A549 (cell line): ENCODE data around the gene CCDC157. TPM values are rescaled to one million over a fixed set of nuclear protein-coding genes. Genes with fewer than 3 reads are reported as not detected.
A peak's percentile ranks its signal among the peaks of the same experiment; 100 is the strongest.

Experiments used
- ATAC-seq, 2 experiments: fragments of 200-7000 bp in 1 of 2; fragments of >200 bp in 1 of 2; cut with Nextera tagmentation in 1 of 2; cut with Tn5 transposase in 1 of 2; 3 replicates each; pipeline versions ENCODE4 v1.8.0 to v1.9.1; 2018 to 2020; ENCODE audit warnings: mild to moderate bottlenecking in 1 of 2, moderate library complexity in 1 of 2
- CTCF ChIA-PET: fragments of 300-600 bp; sonication (Branson Sonifier 250); formaldehyde crosslinking; extraction: SDS; loops from one replicate; lab custom pipeline; 2021; ENCODE audit warnings: antibody characterized with exemption, inconsistent platforms; lab: Yijun Ruan, JAX
- POLR2A ChIA-PET: fragments of 350-600 bp; formaldehyde crosslinking; extraction: SDS; loops from one replicate; lab custom pipeline; 2021; ENCODE audit warnings: antibody characterized with exemption, inconsistent platforms; lab: Yijun Ruan, JAX
- DNase-seq, 2 experiments: peaks; one replicate each; pipeline versions ENCODE4 v3.0.0 to v3.0.0-alpha.2; 2011 to 2016; ENCODE audit warnings: low read depth in 1 of 2, low spot score in 1 of 2
- FAIRE-seq: peaks from 2 replicates; lab custom pipeline; 2011; peaks lifted over from hg19 to GRCh38; lab: Jason Lieb, UNC
- H3K27ac ChIP-seq, 2 experiments: fragments of >200 bp; sonication (Bioruptor Twin); formaldehyde crosslinking; 3 replicates each; pipeline ENCODE4 v1.5.1; 2016 to 2017
- H3K4me1 ChIP-seq: fragments of >200 bp; sonication (Bioruptor Twin); formaldehyde crosslinking; 3 replicates; pipeline ENCODE4 v1.6.1; 2016
- H3K4me2 ChIP-seq: fragments of >200 bp; sonication (Bioruptor Twin); formaldehyde crosslinking; 3 replicates; pipeline ENCODE4 v1.6.1; 2016
- H3K4me3 ChIP-seq: fragments of >200 bp; sonication (Bioruptor Twin); formaldehyde crosslinking; 3 replicates; pipeline ENCODE4 v1.5.1; 2016
- H3K9me3 ChIP-seq: fragments of >200 bp; sonication (Bioruptor Twin); formaldehyde crosslinking; 3 replicates; pipeline ENCODE4 v1.6.1; 2016
- BHLHE40 ChIP-seq: IDR thresholded peaks from 2 replicates; pipeline ENCODE4 v1.6.1; 2012; ENCODE audit warnings: low read depth, low read length, inconsistent platforms
- CHD4 ChIP-seq: fragments of 200-600 bp; sonication (generic); IDR thresholded peaks from 2 replicates; pipeline ENCODE4 v1.6.1; 2016; ENCODE audit warnings: antibody characterized with exemption, mild to moderate bottlenecking, borderline replicate concordance
- EHF ChIP-seq: fragments of 250-450 bp; sonication (Bioruptor Pico); IDR thresholded peaks from 2 replicates; pipeline ENCODE4 v1.5.0; 2020; ENCODE audit warnings: mild to moderate bottlenecking
- FOSB ChIP-seq: fragments of 250-450 bp; sonication (Bioruptor Pico); IDR thresholded peaks from 2 replicates; pipeline ENCODE4 v1.5.0; 2020; ENCODE audit warnings: mild to moderate bottlenecking, moderate library complexity
- GATA3 ChIP-seq: IDR thresholded peaks from 2 replicates; pipeline ENCODE4 v1.6.1; 2012; ENCODE audit warnings: borderline replicate concordance
- HEYL ChIP-seq: fragments of 250-450 bp; sonication (Bioruptor Pico); IDR thresholded peaks from 2 replicates; pipeline ENCODE4 v1.8.0; 2021; ENCODE audit warnings: mild to moderate bottlenecking, moderate library complexity
- MAFK ChIP-seq: fragments of 450-650 bp; IDR thresholded peaks from 2 replicates; pipeline ENCODE4 v1.6.1; 2014; ENCODE audit not compliant: partially characterized antibody
- NFE2L2 ChIP-seq: fragments of 150-350 bp; conservative IDR thresholded peaks from 2 replicates; pipeline ENCODE4 v1.6.1; 2014; ENCODE audit warnings: low read length
- PHF8 ChIP-seq: fragments of 200-600 bp; sonication (generic); IDR thresholded peaks from 2 replicates; pipeline ENCODE4 v1.6.1; 2016; ENCODE audit warnings: low read depth, mild to moderate bottlenecking, antibody characterized with exemption, moderate library complexity, borderline replicate concordance
- POLR2A ChIP-seq: IDR thresholded peaks from 2 replicates; pipeline ENCODE4 v1.6.1; 2012; ENCODE audit warnings: mild to moderate bottlenecking, low read length
- RCOR1 ChIP-seq: fragments of 150-350 bp; IDR thresholded peaks from 2 replicates; pipeline ENCODE4 v1.6.1; 2014; ENCODE audit warnings: antibody characterized with exemption, low read length, low read depth
- SREBF2 ChIP-seq: fragments of 450-650 bp; IDR thresholded peaks from 2 replicates; pipeline ENCODE4 v1.6.1; 2014; ENCODE audit warnings: mild to moderate bottlenecking, moderate library complexity
- ZFP36 ChIP-seq: fragments of 450-650 bp; IDR thresholded peaks from 2 replicates; pipeline ENCODE4 v1.6.1; 2014; ENCODE audit warnings: borderline replicate concordance; ENCODE audit not compliant: partially characterized antibody
- ZNF302 ChIP-seq: fragments of 250-450 bp; sonication (Bioruptor Pico); IDR thresholded peaks from 2 replicates; pipeline ENCODE4 v1.9.0; 2021; ENCODE audit warnings: inconsistent platforms, mild to moderate bottlenecking, moderate library complexity
- WGBS: methylation state at CpG from one replicate; pipeline ENCODE4 v1.1.6; 2017; ENCODE audit errors: missing lambda C conversion rate; 5-methylcytosine and 5-hydroxymethylcytosine counted together
- polyA plus RNA-seq, 4 experiments: library from polyadenylated mRNA; depleted of rRNA in 3 of 4; stranded (reverse); fragments of >200 nt; fragmentation: RNase III in 1 of 4; extraction: RNeasy Plus Mini Kit Qiagen cat#74134 plus additional on column Dnase treatment in 1 of 4; gene quantifications; 2 replicates in 3 of 4; 3 replicates in 1 of 4; pipeline ENCODE4 v1.2.3, GENCODE V29; 2011 to 2017
- TF ChIP-seq, protein P1 (sequence below): fragments of 200-600 bp; sonication (generic); IDR thresholded peaks from 2 replicates; pipeline ENCODE4 v1.6.1; 2016; ENCODE audit warnings: antibody characterized with exemption, mild to moderate bottlenecking, moderate library complexity
- TF ChIP-seq, protein P2 (sequence below): IDR thresholded peaks from 2 replicates; pipeline ENCODE4 v1.6.1; 2012; ENCODE audit warnings: low read depth, borderline replicate concordance
- TF ChIP-seq, protein P3 (sequence below): fragments of >200 bp; sonication (Bioruptor Twin); formaldehyde crosslinking; IDR thresholded peaks from 3 replicates; pipeline ENCODE4 v1.5.1; 2016
- TF ChIP-seq, protein P4 (sequence below): fragments of 150-350 bp; IDR thresholded peaks from 2 replicates; pipeline ENCODE4 v1.6.1; 2014; ENCODE audit warnings: low read depth, mild to moderate bottlenecking, low read length

The CCDC157 gene
- polyA plus RNA-seq, 2 of the 4 experiments (the other 2 are of a cell fraction) = 1.4 to 2.5 TPM

DNA sequence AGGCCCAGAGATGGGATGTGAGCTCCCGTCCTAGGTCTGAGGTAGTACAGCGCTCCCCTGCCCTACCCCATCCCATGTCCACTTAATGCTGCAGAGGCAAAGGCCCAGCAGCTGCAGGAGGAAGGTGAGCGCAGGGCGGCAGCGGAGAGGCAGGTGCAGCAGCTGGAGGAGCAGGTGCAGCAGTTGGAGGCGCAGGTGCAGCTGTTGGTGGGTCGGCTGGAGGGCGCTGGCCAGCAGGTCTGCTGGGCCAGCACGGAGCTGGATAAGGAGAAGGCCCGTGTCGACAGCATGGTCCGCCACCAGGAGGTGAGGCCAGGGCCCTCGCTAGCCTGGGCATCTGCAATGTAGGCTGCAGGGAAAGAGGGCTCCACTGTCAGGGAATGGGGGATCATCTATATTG lies 15.2 kb downstream of the CCDC157 start:
- WGBS = 90% methylated on average over 13 of the region's 13 CpGs
- FAIRE-seq = no peak

DNA sequence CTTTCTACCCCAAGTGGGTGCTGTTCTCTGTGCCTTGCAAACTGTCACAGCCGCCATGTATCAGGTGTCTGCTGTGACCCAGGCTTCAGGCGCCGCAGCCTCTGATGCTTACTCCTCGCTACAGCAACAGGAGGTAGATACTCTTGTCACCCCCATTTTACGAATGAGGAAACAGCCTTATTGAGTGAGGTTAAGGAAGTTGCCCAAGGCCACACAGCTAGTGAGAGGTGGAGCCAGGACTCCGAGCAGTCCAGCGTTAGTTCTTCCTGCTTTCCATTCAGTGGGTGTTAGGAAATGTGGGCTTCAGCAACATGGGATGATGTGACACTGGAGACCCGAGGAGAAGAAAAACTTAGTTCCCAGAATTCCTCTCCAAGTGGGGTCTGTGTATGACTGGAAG lies 16.1 kb downstream of the CCDC157 start:
- Histone ChIP-seq H3K27ac (no peak overlapping the region), H3K9me3 (no peaks in the 10 kb centered on the region), H3K4me2 (no peak overlapping the region), H3K4me1 (no peaks in the 10 kb centered on the region), H3K4me3 (no peak overlapping the region)
- 81% methylated on average over 7 of the region's 8 CpGs for WGBS
- no peak for DNase-seq
- POLR2A ChIA-PET = no interaction called here
- no peak for FAIRE-seq
- no peak for ATAC-seq
- CTCF ChIA-PET = interaction anchor here (1.2 to 1.6 kb wide), 2 partner anchors 15 to 85 kb away, joined by 3 to 4 read pairs; partner anchors contain the start of gene RNF215
- no peak for TF ChIP-seq CHD4
- TF ChIP-seq, protein P1, sequence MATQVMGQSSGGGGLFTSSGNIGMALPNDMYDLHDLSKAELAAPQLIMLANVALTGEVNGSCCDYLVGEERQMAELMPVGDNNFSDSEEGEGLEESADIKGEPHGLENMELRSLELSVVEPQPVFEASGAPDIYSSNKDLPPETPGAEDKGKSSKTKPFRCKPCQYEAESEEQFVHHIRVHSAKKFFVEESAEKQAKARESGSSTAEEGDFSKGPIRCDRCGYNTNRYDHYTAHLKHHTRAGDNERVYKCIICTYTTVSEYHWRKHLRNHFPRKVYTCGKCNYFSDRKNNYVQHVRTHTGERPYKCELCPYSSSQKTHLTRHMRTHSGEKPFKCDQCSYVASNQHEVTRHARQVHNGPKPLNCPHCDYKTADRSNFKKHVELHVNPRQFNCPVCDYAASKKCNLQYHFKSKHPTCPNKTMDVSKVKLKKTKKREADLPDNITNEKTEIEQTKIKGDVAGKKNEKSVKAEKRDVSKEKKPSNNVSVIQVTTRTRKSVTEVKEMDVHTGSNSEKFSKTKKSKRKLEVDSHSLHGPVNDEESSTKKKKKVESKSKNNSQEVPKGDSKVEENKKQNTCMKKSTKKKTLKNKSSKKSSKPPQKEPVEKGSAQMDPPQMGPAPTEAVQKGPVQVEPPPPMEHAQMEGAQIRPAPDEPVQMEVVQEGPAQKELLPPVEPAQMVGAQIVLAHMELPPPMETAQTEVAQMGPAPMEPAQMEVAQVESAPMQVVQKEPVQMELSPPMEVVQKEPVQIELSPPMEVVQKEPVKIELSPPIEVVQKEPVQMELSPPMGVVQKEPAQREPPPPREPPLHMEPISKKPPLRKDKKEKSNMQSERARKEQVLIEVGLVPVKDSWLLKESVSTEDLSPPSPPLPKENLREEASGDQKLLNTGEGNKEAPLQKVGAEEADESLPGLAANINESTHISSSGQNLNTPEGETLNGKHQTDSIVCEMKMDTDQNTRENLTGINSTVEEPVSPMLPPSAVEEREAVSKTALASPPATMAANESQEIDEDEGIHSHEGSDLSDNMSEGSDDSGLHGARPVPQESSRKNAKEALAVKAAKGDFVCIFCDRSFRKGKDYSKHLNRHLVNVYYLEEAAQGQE = no peak
- TF ChIP-seq MAFK = no peak
- TF ChIP-seq EHF = no peak
- TF ChIP-seq GATA3 = no peak
- no peak for TF ChIP-seq POLR2A
- no peak for TF ChIP-seq HEYL (CRISPR knock-in tag)
- TF ChIP-seq FOSB (CRISPR knock-in tag) = no peak
- TF ChIP-seq NFE2L2 = no peak
- no peak for TF ChIP-seq BHLHE40
- TF ChIP-seq, protein P2, sequence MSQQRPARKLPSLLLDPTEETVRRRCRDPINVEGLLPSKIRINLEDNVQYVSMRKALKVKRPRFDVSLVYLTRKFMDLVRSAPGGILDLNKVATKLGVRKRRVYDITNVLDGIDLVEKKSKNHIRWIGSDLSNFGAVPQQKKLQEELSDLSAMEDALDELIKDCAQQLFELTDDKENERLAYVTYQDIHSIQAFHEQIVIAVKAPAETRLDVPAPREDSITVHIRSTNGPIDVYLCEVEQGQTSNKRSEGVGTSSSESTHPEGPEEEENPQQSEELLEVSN = no peak
- TF ChIP-seq ZNF302 = no peak
- TF ChIP-seq ZFP36 = no peak
- no peak for TF ChIP-seq PHF8
- TF ChIP-seq, protein P3, sequence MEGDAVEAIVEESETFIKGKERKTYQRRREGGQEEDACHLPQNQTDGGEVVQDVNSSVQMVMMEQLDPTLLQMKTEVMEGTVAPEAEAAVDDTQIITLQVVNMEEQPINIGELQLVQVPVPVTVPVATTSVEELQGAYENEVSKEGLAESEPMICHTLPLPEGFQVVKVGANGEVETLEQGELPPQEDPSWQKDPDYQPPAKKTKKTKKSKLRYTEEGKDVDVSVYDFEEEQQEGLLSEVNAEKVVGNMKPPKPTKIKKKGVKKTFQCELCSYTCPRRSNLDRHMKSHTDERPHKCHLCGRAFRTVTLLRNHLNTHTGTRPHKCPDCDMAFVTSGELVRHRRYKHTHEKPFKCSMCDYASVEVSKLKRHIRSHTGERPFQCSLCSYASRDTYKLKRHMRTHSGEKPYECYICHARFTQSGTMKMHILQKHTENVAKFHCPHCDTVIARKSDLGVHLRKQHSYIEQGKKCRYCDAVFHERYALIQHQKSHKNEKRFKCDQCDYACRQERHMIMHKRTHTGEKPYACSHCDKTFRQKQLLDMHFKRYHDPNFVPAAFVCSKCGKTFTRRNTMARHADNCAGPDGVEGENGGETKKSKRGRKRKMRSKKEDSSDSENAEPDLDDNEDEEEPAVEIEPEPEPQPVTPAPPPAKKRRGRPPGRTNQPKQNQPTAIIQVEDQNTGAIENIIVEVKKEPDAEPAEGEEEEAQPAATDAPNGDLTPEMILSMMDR = no peak
- TF ChIP-seq SREBF2 = no peak

More for the DNA sequence above, 15.2 kb downstream of the CCDC157 start:
- ChIA-PET CTCF (interaction anchor here (1.2 kb wide), 1 partner anchor 16 kb away, joined by 3 read pairs; the partner anchor contains the start of gene RNF215), POLR2A (no interaction called here)
- TF ChIP-seq RCOR1 (no peak), FOSB (CRISPR knock-in tag) (no peak), NFE2L2 (no peak)
- TF ChIP-seq, protein P4, sequence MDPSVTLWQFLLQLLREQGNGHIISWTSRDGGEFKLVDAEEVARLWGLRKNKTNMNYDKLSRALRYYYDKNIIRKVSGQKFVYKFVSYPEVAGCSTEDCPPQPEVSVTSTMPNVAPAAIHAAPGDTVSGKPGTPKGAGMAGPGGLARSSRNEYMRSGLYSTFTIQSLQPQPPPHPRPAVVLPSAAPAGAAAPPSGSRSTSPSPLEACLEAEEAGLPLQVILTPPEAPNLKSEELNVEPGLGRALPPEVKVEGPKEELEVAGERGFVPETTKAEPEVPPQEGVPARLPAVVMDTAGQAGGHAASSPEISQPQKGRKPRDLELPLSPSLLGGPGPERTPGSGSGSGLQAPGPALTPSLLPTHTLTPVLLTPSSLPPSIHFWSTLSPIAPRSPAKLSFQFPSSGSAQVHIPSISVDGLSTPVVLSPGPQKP = no peak
- TF ChIP-seq, protein P3 = no peak
- TF ChIP-seq, protein P1 = no peak
- H3K9me3 ChIP-seq = no peaks in the 10 kb centered on the region
- H3K4me2 ChIP-seq = no peak overlapping the region
- peak in 1 of 2 experiments; percentile 8; a peak in 1 of 6 replicates for ATAC-seq
- no peak overlapping the region for H3K27ac ChIP-seq
- H3K4me3 ChIP-seq = no peak overlapping the region
- DNase-seq = no peak
- no peaks in the 10 kb centered on the region for H3K4me1 ChIP-seq
